ENCODE results near the gene ZNF366.

The ZNF366 gene

GRCh38 chr5:72397836-72398235 lies 109.4 kb downstream of the ZNF366 start:
- DNase-seq = no peak

- no peak for DNase-seq
Observed at GRCh38 chr5:72394688-72395087, 112.5 kb downstream of the ZNF366 start.

GRCh38 chr5:72393052-72393451 lies 114.2 kb downstream of the ZNF366 start:
- no peak for DNase-seq
